ENCODE measurements around the gene MAGI2.

The MAGI2 gene

DNA sequence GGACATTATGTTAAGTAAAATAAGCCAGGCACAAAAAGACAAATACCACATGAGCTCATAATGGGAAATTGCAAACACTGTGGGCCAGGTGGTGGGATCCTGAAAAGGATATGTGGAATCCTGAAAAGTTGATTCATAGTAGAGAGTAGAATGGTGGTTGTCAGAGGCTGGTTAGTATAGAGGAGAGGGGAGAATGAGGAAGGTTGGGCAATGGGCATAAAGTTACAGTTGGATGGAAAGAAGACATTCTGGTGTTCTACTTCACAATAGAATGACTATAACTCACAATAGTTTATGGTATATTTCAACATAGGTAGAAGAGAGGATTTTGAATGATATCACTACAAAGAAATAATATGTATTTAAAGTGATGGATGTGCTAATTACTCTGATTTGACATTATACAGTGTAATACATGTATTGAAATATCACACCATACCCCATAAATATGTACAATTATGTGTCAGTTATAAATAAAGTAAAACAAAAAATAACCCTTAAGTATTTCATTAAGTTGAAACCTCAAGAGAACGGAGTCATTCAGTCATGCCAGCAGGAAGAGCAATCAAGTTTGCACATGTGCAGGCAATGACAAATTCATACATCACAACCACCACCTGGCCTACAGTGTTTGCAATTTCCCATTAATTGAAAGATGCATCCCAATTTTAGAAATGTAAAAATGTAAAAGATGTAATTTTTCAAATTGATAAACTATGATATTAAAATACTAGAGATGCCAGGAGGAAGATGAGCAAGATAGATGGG lies 156.7 kb downstream of the MAGI2 start:
- TF ChIP-seq POLR2A (IDR thresholded peaks at IDR 0.05; ENCODE audit: low read length) (no peak), GATA1 (IDR thresholded peaks at IDR 0.05; ENCODE audit: low read depth, low read length) (no peak)

DNA sequence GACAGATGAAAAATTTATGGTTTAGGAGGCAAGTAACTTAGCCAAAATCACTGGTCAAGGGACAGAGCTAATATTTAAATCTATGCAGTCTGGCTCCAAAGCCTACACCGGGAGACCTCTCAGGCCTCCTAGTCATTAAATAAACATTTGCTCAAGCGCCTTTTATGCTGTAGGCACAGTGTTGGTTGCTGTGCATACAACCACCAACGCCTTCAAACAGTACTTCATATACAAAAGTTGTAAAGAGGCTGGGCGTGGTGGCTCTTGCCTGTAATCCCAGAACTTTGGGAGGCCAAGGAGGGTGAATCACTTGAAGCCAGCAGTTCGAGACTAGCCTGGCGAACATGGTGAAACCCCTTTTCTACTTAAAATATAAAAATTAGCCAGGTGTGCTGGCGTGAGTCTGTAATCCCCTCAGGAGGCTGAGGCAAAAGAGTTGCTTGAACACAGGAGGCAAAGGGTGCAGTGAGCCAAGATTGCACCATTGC lies 159.8 kb downstream of the MAGI2 start:
- DNase-seq = no peak
- TF ChIP-seq POLR2A (IDR thresholded peaks at IDR 0.05; ENCODE audit: low read length) (no peak), GATA1 (IDR thresholded peaks at IDR 0.05; ENCODE audit: low read depth, low read length) (no peak)

More for the DNA sequence above, 156.7 kb downstream of the MAGI2 start:
- DNase-seq = no peak

DNA sequence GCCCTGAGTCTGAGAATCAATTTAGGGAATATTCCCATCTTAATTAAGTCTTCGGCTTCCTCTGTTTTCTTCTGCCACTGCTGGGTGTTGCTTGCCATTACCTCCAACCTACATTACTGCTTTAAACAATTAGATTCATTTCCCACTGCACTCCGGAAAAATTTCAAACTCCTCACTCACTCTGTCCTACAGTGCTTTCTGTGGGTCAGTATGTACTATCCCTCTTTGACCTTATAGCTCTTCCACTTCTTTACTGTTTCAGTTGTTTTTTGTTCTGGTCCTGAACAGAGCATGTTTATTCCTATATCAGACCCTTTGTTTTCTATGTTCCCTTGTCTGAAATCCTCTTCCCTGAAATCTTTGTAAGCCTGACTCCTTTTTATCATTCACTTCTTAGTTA lies 160.6 kb downstream of the MAGI2 start:
- TF ChIP-seq GATA1 (IDR thresholded peaks at IDR 0.05; ENCODE audit: low read depth, low read length) (no peak), POLR2A (IDR thresholded peaks at IDR 0.05; ENCODE audit: low read length) (no peak)
- no peak for DNase-seq

DNA sequence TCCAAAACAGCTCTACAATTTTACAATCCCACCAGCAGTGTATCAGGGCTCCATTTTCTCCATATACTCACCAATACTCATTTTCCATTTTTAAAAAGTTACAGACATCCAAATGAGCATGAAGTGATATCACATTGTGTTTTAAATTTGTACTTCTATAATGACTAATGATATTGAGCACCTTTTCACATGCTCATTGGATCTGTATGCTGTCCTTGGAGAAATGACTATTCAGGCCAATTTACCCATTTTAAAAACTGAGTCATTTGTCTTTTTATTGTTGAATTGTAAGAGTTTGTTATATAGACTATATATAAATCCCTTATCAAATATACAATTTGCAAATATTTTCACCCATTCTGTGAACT lies 162.0 kb downstream of the MAGI2 start:
- DNase-seq = no peak
- no peak for TF ChIP-seq GATA1 (IDR thresholded peaks at IDR 0.05; ENCODE audit: low read depth, low read length)
- no peak for TF ChIP-seq POLR2A (IDR thresholded peaks at IDR 0.05; ENCODE audit: low read length)

DNA sequence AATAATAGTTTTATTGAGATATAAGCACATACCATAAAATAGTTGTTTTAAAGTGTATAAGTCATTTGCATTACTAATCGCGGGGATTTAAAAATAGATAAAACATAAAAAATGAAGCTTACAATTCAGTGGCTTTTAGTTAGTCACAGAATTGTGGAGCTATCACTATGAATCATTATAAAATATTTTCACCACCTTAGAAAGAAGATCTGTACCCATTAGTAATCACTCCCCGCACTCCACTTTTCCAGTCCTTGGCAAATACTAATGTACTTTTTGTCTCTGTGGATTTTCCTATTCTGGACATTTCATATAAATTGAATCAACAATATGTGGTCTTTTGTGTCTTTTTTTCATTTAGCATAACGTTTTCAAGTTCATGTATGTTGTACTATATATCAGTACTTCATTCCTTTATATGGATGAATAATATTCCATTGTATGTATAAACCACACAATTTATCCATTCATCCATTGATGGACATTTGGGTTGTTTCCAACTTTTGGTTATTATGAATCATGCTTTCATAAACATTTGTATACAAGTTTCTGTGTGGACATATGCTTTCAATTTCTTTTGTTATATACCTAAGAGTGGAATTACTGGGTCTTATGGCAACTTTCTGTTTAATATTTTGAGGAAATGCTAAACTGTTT lies 162.5 kb downstream of the MAGI2 start:
- TF ChIP-seq GATA1 (IDR thresholded peaks at IDR 0.05; ENCODE audit: low read depth, low read length) = no peak
- TF ChIP-seq POLR2A (IDR thresholded peaks at IDR 0.05; ENCODE audit: low read length) = no peak
- no peak for DNase-seq

DNA sequence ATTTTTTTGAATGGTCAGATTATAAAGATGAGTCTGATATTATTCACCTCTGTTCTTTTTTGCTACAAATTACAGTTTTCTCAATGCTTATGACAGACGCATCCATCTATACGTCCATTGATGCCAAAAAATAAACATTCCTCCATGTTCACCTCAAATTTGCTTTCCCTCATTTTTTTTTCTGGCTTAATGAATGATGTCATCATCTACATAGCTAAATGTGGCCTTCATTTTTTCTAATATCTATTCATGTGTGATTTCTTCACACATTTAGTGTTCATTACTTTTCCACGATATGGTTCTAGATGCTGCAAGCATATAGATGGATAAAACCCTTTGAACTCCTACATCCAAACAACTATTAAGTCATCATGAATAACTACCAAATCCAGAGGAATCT lies 163.1 kb downstream of the MAGI2 start:
- DNase-seq = no peak
- TF ChIP-seq GATA1 (IDR thresholded peaks at IDR 0.05; ENCODE audit: low read depth, low read length) (no peak), POLR2A (IDR thresholded peaks at IDR 0.05; ENCODE audit: low read length) (no peak)

DNA sequence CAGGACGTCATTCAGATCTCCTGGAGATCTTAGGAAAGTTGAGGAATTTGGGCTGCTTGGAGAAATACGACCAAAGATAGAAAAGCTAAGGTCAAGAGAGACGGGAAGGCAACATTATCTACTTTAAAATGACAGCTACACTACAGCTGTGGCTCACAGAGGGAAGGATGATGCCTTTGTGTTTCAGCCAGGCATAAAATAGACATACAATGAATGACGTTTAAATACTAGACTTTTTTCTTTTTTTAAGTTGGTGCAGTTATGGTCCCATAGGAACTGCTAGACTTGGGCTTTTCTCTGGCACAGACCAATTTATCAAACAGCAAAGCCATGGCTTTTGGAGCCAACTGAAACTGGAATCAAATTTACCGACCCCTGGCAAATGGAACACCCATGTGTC lies 164.8 kb downstream of the MAGI2 start:
- no peak for DNase-seq
- TF ChIP-seq GATA1 (IDR thresholded peaks at IDR 0.05; ENCODE audit: low read depth, low read length) (no peak), POLR2A (IDR thresholded peaks at IDR 0.05; ENCODE audit: low read length) (no peak)

DNA sequence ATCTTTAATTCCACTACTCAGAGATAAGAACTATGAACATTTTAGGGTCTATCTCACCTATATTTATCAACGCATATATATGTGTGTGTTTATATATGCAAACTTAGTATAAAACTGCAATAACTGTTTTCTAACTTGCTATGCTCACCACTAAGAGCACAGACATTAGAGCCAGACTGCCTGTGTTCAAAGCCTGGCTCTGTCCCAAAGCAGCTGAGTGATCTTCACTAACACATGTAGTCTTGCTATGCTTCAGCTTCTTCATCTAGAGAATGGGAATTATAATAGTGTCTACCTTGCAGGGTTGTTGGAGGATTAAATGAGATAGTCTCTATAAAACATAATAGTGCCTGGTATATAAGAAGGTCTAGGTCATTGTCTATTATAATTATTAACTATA lies 165.5 kb downstream of the MAGI2 start:
- DNase-seq = no peak
- no peak for TF ChIP-seq GATA1 (IDR thresholded peaks at IDR 0.05; ENCODE audit: low read depth, low read length)
- TF ChIP-seq POLR2A (IDR thresholded peaks at IDR 0.05; ENCODE audit: low read length) = no peak

DNA sequence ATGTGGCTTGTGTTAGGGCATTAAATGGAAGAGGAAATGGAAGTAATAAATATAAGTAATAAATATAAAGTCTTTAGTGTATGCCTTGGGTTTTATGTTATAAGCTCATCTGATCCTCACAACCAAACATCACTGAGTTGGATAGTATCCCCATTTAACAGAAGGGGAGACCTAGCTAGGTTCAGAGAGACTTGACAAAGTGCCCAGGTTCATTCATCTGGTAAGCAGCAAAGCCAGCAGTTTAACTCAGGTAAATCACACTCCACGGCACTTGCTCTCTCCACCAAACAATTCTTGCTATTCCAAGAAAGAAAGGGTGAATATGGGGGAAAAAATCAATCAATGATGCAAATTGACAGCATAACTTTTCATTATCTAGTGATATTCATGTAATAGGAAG lies 167.3 kb downstream of the MAGI2 start:
- no peak for TF ChIP-seq GATA1 (IDR thresholded peaks at IDR 0.05; ENCODE audit: low read depth, low read length)
- TF ChIP-seq POLR2A (IDR thresholded peaks at IDR 0.05; ENCODE audit: low read length) = no peak
- DNase-seq = no peak

DNA sequence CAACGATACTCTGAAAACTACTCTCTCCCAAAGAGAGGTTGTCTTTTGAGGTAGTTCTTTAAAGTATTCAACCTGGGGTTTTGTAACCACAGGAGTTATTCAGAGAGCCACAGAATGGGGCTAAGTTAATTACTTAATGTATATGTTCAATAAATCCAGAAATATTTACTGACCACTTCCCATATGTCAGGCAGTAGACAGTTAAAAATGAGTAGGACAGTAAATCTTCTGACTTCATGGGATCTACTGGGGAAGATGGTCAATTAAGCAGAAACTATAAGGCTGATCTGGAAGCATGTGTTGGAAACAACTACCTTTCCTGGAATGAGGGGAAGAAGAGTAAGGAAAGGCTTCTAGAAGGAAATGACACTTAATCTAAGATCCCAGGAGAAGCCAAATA lies 167.7 kb downstream of the MAGI2 start:
- DNase-seq = no peak
- TF ChIP-seq POLR2A (IDR thresholded peaks at IDR 0.05; ENCODE audit: low read length) (no peak), GATA1 (IDR thresholded peaks at IDR 0.05; ENCODE audit: low read depth, low read length) (no peak)

DNA sequence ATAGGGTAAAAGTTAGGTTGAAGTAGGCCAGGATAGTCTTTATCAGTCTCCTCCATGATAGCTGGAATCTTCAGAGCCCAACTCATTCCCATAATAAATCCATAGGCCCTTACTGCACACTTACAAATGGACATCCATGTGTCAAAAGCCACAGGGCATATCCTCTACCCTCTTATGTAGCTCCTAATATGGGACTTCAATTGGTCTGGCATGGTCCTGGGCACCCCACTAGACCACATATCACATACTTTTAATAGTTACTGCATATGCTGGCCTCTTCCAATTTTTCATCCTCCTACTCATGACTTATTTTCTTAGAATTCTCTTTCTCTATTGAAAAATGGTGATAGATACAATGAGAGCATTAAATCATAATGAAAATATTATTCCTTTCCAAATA lies 169.3 kb downstream of the MAGI2 start:
- TF ChIP-seq GATA1 (IDR thresholded peaks at IDR 0.05; ENCODE audit: low read depth, low read length) = no peak
- no peak for TF ChIP-seq POLR2A (IDR thresholded peaks at IDR 0.05; ENCODE audit: low read length)

DNA sequence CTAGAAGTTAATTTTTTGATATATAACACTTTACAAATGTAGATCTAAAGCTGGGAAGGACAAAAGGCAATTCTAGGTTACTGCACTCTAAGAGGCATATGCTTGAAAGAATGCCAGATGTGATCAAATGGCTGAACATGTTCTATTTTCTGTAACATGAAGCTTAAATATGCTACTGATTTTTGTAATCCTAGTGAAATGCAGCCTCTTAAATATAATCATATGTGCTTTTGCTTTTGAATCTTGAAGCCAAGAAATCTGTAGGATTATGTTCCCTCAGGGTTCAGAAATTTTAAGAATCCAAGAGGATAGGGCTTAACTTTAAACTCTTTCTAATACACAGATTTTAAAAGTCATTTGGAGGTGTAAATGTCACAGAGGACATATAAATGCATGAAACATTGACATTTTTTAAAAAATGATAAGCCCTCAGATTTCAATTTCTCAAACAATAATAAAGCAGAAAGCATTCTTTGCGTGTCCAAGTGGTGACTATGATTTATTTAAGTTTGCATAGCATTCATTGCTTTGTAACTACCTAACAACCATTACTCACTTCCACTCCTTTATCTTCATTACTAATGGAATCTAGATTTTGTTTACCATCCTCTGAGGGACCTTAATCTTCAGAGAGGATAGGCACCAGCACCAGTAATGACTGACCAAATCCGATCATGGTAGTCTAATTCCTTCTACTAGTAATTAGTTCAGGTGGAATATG lies 170.4 kb downstream of the MAGI2 start:
- DNase-seq = no peak
- TF ChIP-seq POLR2A (IDR thresholded peaks at IDR 0.05; ENCODE audit: low read length) (no peak), GATA1 (IDR thresholded peaks at IDR 0.05; ENCODE audit: low read depth, low read length) (no peak)

More for the DNA sequence above, 169.3 kb downstream of the MAGI2 start:
- DNase-seq = no peak

DNA sequence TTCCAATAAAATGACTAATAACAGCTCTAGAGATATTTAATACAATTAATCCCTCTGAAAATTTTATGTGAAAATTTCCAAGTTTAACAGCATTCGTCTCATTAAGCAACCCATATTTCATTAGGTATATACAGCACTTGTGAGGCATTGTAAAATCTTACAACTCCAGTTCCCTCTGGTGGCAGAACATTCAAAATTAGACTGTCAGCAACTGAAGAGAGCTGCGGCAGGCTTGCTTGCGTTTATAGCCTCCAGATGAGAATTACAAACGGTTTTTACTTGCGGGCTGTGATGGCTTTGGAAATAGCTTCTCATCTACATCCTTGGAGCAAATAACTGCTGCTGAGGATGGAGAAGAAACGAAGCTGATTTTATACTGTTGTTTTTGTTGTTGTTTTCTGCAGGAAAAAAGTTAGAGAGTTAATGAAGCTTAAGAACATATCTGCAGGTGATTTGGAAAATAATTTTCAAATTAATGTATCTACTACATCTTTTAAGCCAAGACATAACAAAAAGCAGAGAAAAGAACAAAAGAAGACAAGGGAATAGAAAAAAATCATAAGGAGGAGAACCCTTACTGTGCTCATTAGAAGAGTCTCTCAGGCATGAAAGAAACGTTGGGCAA lies 171.3 kb downstream of the MAGI2 start:
- TF ChIP-seq GATA1 (IDR thresholded peaks at IDR 0.05; ENCODE audit: low read depth, low read length) (no peak), POLR2A (IDR thresholded peaks at IDR 0.05; ENCODE audit: low read length) (no peak)
- DNase-seq = peak; percentile 46 to 59

DNA sequence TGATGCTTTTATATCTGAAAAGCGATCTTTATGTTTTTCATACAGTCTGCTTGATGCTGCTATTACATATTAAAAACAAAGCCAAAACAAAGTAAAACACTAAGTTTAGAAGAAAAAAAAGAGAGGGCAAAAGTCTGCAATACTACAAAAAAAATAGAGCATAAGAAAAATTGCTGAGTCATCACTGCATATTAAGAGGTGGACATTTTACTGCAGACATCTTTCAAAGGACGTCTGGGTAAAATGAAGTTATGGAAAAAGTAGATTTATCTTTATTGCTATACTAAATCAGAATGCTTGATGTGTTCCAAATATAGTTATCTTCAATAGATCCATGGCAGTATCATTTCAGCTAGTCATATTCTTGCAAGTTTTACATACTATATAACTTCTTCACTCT lies 172.0 kb downstream of the MAGI2 start:
- DNase-seq = peak; percentile 57 to 59
- TF ChIP-seq GATA1 (IDR thresholded peaks at IDR 0.05; ENCODE audit: low read depth, low read length) (no peak), POLR2A (IDR thresholded peaks at IDR 0.05; ENCODE audit: low read length) (no peak)
